Dendritic cell treated with granulocyte-macrophage colony-stimulating factor and Interleukin-4, amounts not matched to agents 40 ng/mL and 50 ng/mL, for 4 days (primary cell): ENCODE measurements around the gene DNAH2.
A peak's percentile ranks its signal among the peaks of the same experiment; 100 is the strongest.
"Not testable (repeated sequence)": the region's sequence is repeated elsewhere in the genome, so short reads cannot be mapped to it uniquely, and the experiment has no call there.

Experiments used
- H3K27ac Mint-ChIP-seq: one replicate; pipeline ENCODE4 v1.8.0; 2022; ENCODE audit warnings: mild to moderate bottlenecking, mixed read lengths
- H3K27me3 Mint-ChIP-seq: one replicate; pipeline ENCODE4 v1.8.0; 2022; ENCODE audit warnings: mild to moderate bottlenecking, mixed read lengths
- H3K36me3 Mint-ChIP-seq: one replicate; pipeline ENCODE4 v1.8.0; 2022; ENCODE audit warnings: low read depth, mixed read lengths
- H3K4me1 Mint-ChIP-seq: one replicate; pipeline ENCODE4 v1.8.0; 2022; ENCODE audit warnings: low read depth, mixed read lengths
- H3K4me3 Mint-ChIP-seq: one replicate; pipeline ENCODE4 v1.8.0; 2022; ENCODE audit warnings: mild to moderate bottlenecking, moderate library complexity, mixed read lengths
- H3K9me3 Mint-ChIP-seq: one replicate; pipeline ENCODE4 v1.8.0; 2022; ENCODE audit warnings: mixed read lengths
- intact Hi-C: fragments of 100-400 bp; cut with micrococcal nuclease; formaldehyde crosslinking; loops from one replicate; pipeline ENCODE4 v1.15.0; 2022

DNAH2 gene

GRCh38 chr17:7856811-7857712 lies 139.5 kb downstream of the DNAH2 start, which contains the start of gene NAA38:
Gene NAA38 (minus strand): TSS chr17:7857559. CDS start chr17:7857463, 96 bp downstream.
- intact Hi-C loops, result loop anchor here (2.0 kb wide), 1 partner anchor 14 kb away; no protein-coding TSS in a partner anchor
- Mint-ChIP-seq H3K4me1 (peaks cover 15% of the 10 kb centered on the region), H3K9me3 (no peaks in the 10 kb centered on the region), H3K36me3 (no peaks in the 10 kb centered on the region), H3K4me3 (no peak within 1 kb of the TSS), H3K27me3 (no peaks in the 10 kb centered on the region), H3K27ac (no peak within 1 kb of the TSS)

DNA sequence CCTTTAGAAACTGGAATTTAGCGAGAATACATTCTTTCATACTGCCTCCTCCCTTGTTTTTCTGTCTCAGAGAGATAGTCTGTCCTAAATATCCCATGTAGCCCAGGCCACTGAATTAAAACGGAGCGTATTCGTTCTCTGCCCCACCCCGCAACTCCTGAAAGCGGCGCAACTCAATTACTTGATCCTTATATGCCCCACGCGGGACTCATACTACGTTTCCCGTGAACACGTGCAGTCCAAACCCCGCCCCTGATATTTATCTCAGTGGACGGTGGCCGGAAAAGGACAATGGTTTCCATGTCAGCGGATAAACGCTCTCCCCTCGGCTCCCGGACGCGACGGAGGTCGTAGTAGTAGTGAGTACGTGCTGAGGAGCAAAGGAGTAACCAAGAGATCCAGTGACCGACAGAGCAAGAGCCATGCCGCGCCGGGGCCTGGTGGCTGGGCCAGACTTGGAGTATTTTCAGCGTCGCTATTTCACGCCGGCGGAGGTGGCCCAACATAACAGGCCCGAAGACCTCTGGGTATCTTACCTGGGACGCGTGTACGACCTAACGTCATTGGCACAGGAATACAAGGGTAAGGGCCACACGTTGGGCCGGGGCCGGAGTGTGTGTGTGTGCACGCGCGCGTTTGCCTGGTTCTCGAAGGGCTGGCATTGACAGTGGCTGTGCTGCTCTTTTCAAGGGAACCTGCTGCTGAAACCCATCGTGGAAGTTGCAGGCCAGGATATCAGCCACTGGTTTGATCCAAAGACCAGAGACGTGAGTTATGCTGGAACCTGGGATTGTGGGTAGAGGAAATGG lies 140.4 kb downstream of the DNAH2 start, which contains the start of gene CYB5D1:
CYB5D1 (plus strand) TSS at position 291 of the 809 bp plus-strand sequence; CDS start at position 423, 132 bp downstream.
- Mint-ChIP-seq H3K4me3 (no peak within 1 kb of the TSS), H3K4me1 (peaks cover 13% of the 10 kb centered on the region), H3K27me3 (no peaks in the 10 kb centered on the region), H3K36me3 (no peaks in the 10 kb centered on the region), H3K9me3 (no peaks in the 10 kb centered on the region), H3K27ac (no peak within 1 kb of the TSS)
- intact Hi-C loops, result loop anchor here (2.0 kb wide), 1 partner anchor 15 kb away; no protein-coding TSS in a partner anchor

DNA sequence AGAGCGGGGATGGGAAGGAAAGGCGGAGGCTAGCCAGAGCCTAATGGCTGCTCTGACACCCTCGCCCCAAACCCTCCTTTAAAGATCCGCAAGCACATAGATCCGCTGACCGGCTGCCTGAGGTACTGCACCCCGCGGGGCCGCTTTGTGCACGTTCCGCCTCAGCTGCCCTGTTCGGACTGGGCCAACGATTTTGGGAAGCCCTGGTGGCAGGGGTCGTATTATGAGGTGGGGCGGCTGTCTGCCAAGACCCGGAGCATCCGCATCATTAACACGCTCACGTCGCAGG lies 140.9 kb downstream of the DNAH2 start:
- no peaks in the 10 kb centered on the region for H3K9me3 Mint-ChIP-seq
- H3K4me3 Mint-ChIP-seq, result no peak overlapping the region
- intact Hi-C loops, result no loop called here
- no peaks in the 10 kb centered on the region for H3K36me3 Mint-ChIP-seq
- peaks cover 13% of the 10 kb centered on the region for H3K4me1 Mint-ChIP-seq
- H3K27ac Mint-ChIP-seq, result no peak overlapping the region
- H3K27me3 Mint-ChIP-seq, result no peaks in the 10 kb centered on the region

DNA sequence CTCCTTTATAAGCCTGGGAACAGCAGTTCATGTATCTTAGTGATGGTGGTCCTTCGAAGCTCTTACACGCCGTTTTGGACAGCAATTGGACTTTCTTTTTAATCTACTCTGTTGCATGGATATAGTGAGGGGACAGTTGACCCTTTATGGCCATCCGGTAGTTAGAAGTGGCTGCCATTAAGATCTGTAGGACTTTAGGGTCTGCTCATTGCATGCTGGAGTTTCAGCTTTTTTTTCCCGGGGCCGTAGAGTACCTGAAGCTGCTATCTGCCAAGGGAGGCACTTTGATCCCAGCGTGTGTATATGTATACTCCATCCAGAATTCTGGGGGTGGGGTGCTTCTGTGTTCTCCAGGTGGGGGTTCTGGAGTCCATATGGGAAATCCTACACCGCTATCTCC lies 141.5 kb downstream of the DNAH2 start:
- Mint-ChIP-seq H3K9me3 (no peaks in the 10 kb centered on the region), H3K27ac (no peak overlapping the region), H3K4me1 (peaks cover 13% of the 10 kb centered on the region), H3K4me3 (no peak overlapping the region), H3K27me3 (no peaks in the 10 kb centered on the region), H3K36me3 (no peaks in the 10 kb centered on the region)
- intact Hi-C loops, result no loop called here

DNA sequence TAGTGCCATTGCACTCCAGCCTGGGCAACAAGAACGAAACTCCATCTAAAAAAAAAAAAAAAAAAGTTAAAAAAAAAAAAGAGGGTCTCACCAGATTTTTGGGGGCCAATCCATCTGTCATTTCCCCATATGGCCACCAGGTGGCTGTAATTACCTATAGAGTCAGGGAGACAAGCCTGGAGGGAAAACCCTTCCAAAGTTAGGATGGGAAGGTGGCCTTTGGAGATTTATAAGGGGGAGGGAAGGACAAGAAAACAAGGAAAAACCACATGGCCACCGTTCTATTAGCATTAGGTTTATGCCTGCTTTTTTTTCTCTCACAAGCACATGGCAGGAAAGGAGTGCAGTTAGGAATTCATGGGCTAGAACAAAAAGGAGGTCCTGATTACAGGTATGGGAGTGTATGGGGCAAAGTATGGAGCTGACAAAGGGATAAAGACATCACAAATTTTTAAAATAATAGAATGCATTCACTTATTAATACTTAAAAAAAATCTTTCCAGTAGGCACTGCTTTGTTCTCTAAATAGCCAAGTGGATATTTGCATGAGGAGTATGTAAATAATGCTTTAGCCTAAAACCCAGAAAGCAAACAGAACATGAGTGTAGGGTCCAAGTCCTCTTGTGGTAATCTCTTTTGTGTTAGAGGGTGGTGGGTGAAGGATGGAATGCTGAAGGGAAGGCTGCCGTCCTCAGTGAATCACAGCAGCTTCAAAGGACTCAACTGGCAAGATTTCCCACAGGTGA lies 145.3 kb downstream of the DNAH2 start:
- intact Hi-C loops, result loop anchor here (1.0 to 5.0 kb wide), 3 partner anchors 26 to 129 kb away; partner anchors contain the start of gene CHD3
- Mint-ChIP-seq H3K27me3 (no peaks in the 10 kb centered on the region), H3K27ac (no peak overlapping the region), H3K36me3 (no peaks in the 10 kb centered on the region), H3K4me3 (no peak overlapping the region), H3K4me1 (peaks cover 19% of the 10 kb centered on the region), H3K9me3 (no peaks in the 10 kb centered on the region)

DNA sequence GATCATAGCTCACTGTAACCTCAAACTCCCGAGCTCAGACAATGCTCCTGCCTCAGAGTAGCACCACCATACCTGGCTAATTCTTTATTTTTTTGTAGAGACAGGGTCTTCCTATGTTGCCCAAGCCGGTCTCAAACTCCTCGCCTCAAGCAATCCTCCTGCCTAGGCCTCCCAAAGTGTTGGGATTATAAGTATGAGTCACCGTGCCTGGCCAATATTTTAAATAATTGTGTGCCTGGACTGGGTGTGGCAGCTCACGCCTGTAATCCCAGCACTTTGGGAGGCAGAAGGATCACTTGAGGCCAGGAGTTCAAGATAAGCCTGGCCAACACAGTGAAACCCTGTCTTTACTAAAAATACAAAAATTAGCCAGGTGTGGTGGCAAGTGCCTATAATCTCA lies 146.8 kb downstream of the DNAH2 start:
- intact Hi-C loops, result loop anchor here (5.0 kb wide), 1 partner anchor 128 kb away; no protein-coding TSS in a partner anchor
- not testable (repeated sequence) for H3K4me3 Mint-ChIP-seq, H3K27me3 Mint-ChIP-seq, H3K9me3 Mint-ChIP-seq, H3K27ac Mint-ChIP-seq, H3K36me3 Mint-ChIP-seq
- H3K4me1 Mint-ChIP-seq, result peaks cover 29% of the 10 kb centered on the region

GRCh38 chr17:7864995-7865650 lies 147.6 kb downstream of the DNAH2 start:
- Mint-ChIP-seq H3K4me3 (no peak overlapping the region), H3K9me3 (no peaks in the 10 kb centered on the region), H3K4me1 (peaks cover 29% of the 10 kb centered on the region), H3K36me3 (no peaks in the 10 kb centered on the region), H3K27me3 (no peaks in the 10 kb centered on the region), H3K27ac (no peak overlapping the region)
- intact Hi-C loops, result loop anchor here (5.0 kb wide), 1 partner anchor 127 kb away; no protein-coding TSS in a partner anchor

DNA sequence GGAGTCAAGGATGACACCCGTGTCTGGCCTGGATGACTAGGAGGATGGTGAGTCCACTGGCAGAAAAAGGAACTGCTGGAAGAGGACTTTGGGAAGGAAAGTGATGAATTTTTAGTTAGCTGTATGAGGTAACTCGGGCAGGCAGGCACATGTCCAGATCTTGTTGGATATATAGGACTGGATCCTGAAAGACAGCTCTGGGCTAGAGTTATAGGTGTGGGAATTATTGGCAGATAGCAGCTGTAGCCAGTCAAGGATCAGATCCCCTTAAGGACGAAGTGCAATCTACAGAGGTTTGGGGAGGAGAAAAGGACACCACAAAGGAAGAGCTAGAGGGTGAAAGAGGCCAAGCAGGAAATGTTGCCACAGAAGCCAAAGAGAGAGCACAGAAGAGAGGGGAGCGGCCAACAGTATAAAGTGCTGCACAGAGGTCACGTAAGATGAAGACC lies 150.4 kb downstream of the DNAH2 start:
- no peak overlapping the region for H3K4me3 Mint-ChIP-seq
- intact Hi-C loops, result no loop called here
- no peaks in the 10 kb centered on the region for H3K9me3 Mint-ChIP-seq
- no peaks in the 10 kb centered on the region for H3K27me3 Mint-ChIP-seq
- H3K4me1 Mint-ChIP-seq, result peaks cover 29% of the 10 kb centered on the region
- no peaks in the 10 kb centered on the region for H3K36me3 Mint-ChIP-seq
- H3K27ac Mint-ChIP-seq, result peak overlapping the region; percentile 59

- H3K9me3 Mint-ChIP-seq, result no peaks in the 10 kb centered on the region
- H3K36me3 Mint-ChIP-seq, result no peaks in the 10 kb centered on the region
- intact Hi-C loops, result no loop called here
- no peak overlapping the region for H3K4me3 Mint-ChIP-seq
- peaks cover 50% of the 10 kb centered on the region for H3K4me1 Mint-ChIP-seq
- peak overlapping the region; percentile 4 for H3K27ac Mint-ChIP-seq
- H3K27me3 Mint-ChIP-seq, result no peaks in the 10 kb centered on the region
Measured at GRCh38 chr17:7873051-7873450, 155.5 kb downstream of the DNAH2 start.

DNA sequence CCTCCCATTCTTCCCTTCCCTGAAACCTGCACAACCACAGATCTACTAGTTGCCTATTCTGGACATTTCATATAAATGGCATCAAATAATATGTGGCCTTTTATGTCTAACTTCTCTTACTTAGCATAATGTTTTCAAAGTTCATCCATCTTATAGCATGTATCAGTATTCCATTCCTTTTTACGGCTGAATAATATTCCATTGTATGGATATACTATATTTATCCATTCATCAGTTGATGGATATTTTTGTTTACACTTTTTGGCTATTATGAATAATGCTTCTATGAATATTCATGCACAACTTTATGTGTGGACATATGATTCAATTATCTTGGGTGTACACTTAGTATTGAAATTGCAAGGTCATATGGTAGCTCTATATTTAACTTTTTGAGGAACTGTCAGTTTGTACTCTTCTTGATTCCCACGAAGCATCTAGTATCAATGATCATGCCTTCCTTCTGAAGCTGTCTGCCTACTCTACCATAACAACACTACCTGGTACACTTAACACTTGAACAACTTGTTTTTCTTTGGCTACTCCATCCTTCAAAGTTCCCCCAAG lies 158.3 kb downstream of the DNAH2 start:
- Mint-ChIP-seq H3K27ac (no peak overlapping the region), H3K4me3 (no peak overlapping the region), H3K9me3 (no peaks in the 10 kb centered on the region), H3K27me3 (no peaks in the 10 kb centered on the region), H3K36me3 (no peaks in the 10 kb centered on the region), H3K4me1 (peaks cover 42% of the 10 kb centered on the region)
- intact Hi-C loops, result no loop called here

DNA sequence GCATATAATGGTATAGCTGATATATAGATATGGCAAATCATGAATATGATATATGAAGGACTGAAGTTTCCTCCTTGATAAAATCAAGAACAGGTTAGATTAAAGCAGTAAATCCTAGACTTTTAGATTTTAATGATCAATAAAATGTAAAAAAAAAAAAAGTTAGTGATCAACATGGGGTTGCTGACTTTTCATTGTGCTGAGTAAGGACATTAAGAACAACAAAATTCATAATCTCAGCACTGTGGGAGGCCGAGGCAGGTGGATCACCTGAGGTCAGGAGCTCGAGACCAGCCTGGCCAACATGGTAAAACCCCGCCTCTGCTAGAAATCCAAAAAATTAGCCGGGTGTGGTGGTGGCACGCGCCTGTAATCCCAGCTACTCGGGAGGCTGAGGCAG lies 160.7 kb downstream of the DNAH2 start:
- Mint-ChIP-seq H3K36me3 (no peaks in the 10 kb centered on the region), H3K4me1 (peaks cover 26% of the 10 kb centered on the region), H3K27me3 (no peaks in the 10 kb centered on the region), H3K27ac (no peak overlapping the region), H3K9me3 (no peaks in the 10 kb centered on the region), H3K4me3 (no peak overlapping the region)
- intact Hi-C loops, result no loop called here

DNA sequence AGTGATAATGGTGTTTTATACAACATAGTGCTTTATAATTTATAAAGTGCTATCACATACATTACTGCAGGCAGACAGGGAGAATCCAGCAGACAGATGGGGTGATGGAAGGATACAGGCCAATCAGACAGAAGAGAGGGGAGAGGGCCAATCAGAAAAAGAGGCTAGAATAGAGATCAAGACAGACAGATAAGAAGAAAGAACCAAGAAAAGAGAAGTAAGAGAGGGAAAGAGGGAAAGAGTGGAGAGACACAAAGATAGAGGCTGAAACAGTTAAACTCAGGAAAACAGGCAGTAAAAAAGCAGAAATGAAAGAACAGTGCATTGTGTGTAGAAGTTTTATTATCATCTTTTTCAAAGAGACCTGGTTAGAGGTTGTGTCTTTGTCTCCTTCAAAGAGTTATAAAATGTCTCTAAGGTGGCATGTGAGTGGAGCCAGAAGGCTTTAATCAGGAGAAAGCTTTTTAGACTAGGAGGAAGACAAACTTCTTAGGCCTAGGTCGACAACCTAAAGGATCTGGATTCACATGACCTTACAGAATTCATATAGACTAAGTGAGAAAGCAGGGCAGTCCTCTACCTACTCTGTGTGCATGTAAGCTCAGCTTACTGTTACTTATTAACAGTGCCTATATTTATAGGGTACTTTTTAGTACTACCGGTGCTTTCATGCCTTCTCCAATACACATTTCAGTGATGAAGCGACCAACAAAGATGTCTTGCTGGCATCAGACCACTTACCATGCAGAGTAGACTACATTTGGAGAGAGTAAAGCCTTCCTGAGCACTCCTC lies 162.7 kb downstream of the DNAH2 start:
- peaks cover 13% of the 10 kb centered on the region for H3K4me1 Mint-ChIP-seq
- H3K36me3 Mint-ChIP-seq, result no peaks in the 10 kb centered on the region
- H3K27ac Mint-ChIP-seq, result no peak overlapping the region
- no peaks in the 10 kb centered on the region for H3K27me3 Mint-ChIP-seq
- H3K4me3 Mint-ChIP-seq, result no peak overlapping the region
- no peaks in the 10 kb centered on the region for H3K9me3 Mint-ChIP-seq
- intact Hi-C loops, result no loop called here
